Activated naive CD8-positive, alpha-beta T cell treated with anti-CD3 and anti-CD28 coated beads, Interleukin-2, amount 50 U/mL, for 24 hours (primary cell): ENCODE measurements around the gene TEX19.
"Not testable (repeated sequence)": the region's sequence is repeated elsewhere in the genome, so short reads cannot be mapped to it uniquely, and the experiment has no call there.

Experiments used
- ATAC-seq: fragments of 150-1000 bp; cut with Tn5 transposase; one replicate; pipeline ENCODE4 v1.10.0; 2021
- DNase-seq: peaks from one replicate; pipeline ENCODE4 v3.0.0; 2021
- H3K27ac Mint-ChIP-seq: one replicate; pipeline ENCODE4 v1.8.0; 2021; ENCODE audit warnings: mild to moderate bottlenecking, mixed read lengths
- H3K27me3 Mint-ChIP-seq: one replicate; pipeline ENCODE4 v1.8.0; 2021; ENCODE audit warnings: mixed read lengths
- H3K36me3 Mint-ChIP-seq: one replicate; pipeline ENCODE4 v1.8.0; 2021; ENCODE audit warnings: low read depth, mixed read lengths
- H3K4me1 Mint-ChIP-seq: one replicate; pipeline ENCODE4 v1.8.0; 2021; ENCODE audit warnings: mixed read lengths
- H3K4me3 Mint-ChIP-seq: one replicate; pipeline ENCODE4 v1.8.0; 2021; ENCODE audit warnings: mild to moderate bottlenecking, moderate library complexity, mixed read lengths
- H3K9me3 Mint-ChIP-seq: one replicate; pipeline ENCODE4 v1.8.0; 2021; ENCODE audit warnings: mixed read lengths

Gene TEX19

GRCh38 chr17:82382220-82382932 is 23.3 kb downstream of the TEX19 start:
- H3K27ac Mint-ChIP-seq, H3K4me1 Mint-ChIP-seq: not testable (repeated sequence)
- H3K27me3 Mint-ChIP-seq: peaks cover 25% of the 10 kb centered on the region

DNA sequence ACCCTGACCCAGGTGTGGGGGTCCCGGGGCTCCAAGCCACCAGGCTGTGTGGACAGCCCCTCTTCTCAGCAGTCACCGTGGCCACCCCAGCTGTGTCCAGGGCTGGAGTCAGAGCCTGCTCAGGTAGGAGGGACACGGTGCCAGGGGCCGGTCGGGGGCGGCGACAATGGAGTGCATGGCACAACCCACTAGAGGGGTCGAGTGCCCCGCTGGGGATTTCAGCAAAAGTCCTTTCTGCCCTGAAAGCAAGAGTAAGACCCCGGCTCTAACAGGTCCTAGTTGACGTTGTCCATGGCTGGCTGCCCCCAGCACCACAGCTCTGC is 23.8 kb downstream of the TEX19 start:
- Mint-ChIP-seq H3K4me1 (peaks cover 7% of the 10 kb centered on the region), H3K27ac (no peak overlapping the region), H3K4me3 (no peak overlapping the region), H3K9me3 (no peaks in the 10 kb centered on the region), H3K36me3 (no peaks in the 10 kb centered on the region), H3K27me3 (peaks cover 22% of the 10 kb centered on the region)
- ATAC-seq (no peak), DNase-seq (no peak)

More at GRCh38 chr17:82382220-82382932, 23.3 kb downstream of the TEX19 start:
- not testable (repeated sequence) for DNase-seq, H3K4me3 Mint-ChIP-seq, H3K9me3 Mint-ChIP-seq, ATAC-seq, H3K36me3 Mint-ChIP-seq

GRCh38 chr17:82383411-82383810 is 24.4 kb downstream of the TEX19 start:
- ATAC-seq (no peak), DNase-seq (no peak)
- H3K27ac Mint-ChIP-seq: no peak overlapping the region
- no peaks in the 10 kb centered on the region for H3K9me3 Mint-ChIP-seq
- peaks cover 7% of the 10 kb centered on the region for H3K4me1 Mint-ChIP-seq
- no peak overlapping the region for H3K4me3 Mint-ChIP-seq
- H3K36me3 Mint-ChIP-seq: no peaks in the 10 kb centered on the region
- peaks cover 22% of the 10 kb centered on the region for H3K27me3 Mint-ChIP-seq

GRCh38 chr17:82384051-82384729 is 25.1 kb downstream of the TEX19 start:
- H3K9me3 Mint-ChIP-seq: no peaks in the 10 kb centered on the region
- H3K36me3 Mint-ChIP-seq: no peaks in the 10 kb centered on the region
- DNase-seq (no peak), ATAC-seq (no peak)
- no peak overlapping the region for H3K4me3 Mint-ChIP-seq
- peaks cover 19% of the 10 kb centered on the region for H3K27me3 Mint-ChIP-seq
- peaks cover 7% of the 10 kb centered on the region for H3K4me1 Mint-ChIP-seq
- no peak overlapping the region for H3K27ac Mint-ChIP-seq

- DNase-seq (no peak), ATAC-seq (no peak)
- peaks cover 17% of the 10 kb centered on the region for H3K27me3 Mint-ChIP-seq
- no peak overlapping the region for H3K27ac Mint-ChIP-seq
- H3K9me3 Mint-ChIP-seq: no peaks in the 10 kb centered on the region
- H3K36me3 Mint-ChIP-seq: no peaks in the 10 kb centered on the region
- peaks cover 7% of the 10 kb centered on the region for H3K4me1 Mint-ChIP-seq
- H3K4me3 Mint-ChIP-seq: no peak overlapping the region
These were observed 25.9 kb downstream of the TEX19 start for GRCh38 chr17:82384730-82385481.

DNA sequence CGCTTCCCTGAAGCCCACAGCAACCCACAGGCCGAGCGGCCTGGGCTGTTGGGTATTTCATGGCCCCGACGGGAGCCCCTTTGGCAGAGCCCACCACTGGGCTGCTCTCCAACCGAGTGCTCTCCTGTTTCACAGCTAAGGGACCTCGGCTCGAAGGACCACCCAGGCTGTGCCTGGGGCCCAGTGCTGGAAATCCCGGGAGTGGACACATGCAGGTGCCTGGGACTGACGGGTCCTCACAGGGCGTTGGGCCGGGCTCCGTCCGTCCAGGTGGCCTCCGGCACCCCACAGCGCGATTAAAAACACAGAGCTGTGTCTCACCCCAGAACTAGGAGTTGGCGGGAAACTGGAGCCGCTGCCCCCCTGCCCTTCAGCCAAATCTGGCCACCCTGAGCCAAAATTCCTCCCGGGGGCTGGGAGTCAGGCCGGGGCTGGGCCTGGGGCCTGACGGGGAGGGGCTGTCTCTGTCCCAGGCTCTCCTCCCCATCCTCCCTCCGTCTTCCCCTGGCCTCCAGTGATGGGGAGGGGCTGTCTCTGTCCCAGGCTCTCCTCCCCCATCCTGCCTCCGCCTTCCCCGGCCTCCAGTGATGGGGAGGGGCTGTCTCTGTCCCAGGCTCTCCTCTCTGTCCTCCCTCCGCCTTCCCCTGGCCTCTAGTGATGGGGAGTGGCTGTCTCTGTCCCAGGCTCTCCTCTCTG is 26.7 kb downstream of the TEX19 start:
- DNase-seq: no peak
- ATAC-seq: no peak
- Mint-ChIP-seq H3K4me3 (no peak overlapping the region), H3K36me3 (no peaks in the 10 kb centered on the region), H3K9me3 (no peaks in the 10 kb centered on the region), H3K27me3 (peaks cover 12% of the 10 kb centered on the region), H3K4me1 (peaks cover 7% of the 10 kb centered on the region), H3K27ac (no peak overlapping the region)

GRCh38 chr17:82386255-82386831 is 27.3 kb downstream of the TEX19 start:
- H3K27me3 Mint-ChIP-seq: peaks cover 9% of the 10 kb centered on the region
- no peaks in the 10 kb centered on the region for H3K9me3 Mint-ChIP-seq
- DNase-seq (no peak), ATAC-seq (no peak)
- H3K4me1 Mint-ChIP-seq: peaks cover 4% of the 10 kb centered on the region
- no peak overlapping the region for H3K4me3 Mint-ChIP-seq
- H3K27ac Mint-ChIP-seq: no peak overlapping the region
- no peaks in the 10 kb centered on the region for H3K36me3 Mint-ChIP-seq

DNA sequence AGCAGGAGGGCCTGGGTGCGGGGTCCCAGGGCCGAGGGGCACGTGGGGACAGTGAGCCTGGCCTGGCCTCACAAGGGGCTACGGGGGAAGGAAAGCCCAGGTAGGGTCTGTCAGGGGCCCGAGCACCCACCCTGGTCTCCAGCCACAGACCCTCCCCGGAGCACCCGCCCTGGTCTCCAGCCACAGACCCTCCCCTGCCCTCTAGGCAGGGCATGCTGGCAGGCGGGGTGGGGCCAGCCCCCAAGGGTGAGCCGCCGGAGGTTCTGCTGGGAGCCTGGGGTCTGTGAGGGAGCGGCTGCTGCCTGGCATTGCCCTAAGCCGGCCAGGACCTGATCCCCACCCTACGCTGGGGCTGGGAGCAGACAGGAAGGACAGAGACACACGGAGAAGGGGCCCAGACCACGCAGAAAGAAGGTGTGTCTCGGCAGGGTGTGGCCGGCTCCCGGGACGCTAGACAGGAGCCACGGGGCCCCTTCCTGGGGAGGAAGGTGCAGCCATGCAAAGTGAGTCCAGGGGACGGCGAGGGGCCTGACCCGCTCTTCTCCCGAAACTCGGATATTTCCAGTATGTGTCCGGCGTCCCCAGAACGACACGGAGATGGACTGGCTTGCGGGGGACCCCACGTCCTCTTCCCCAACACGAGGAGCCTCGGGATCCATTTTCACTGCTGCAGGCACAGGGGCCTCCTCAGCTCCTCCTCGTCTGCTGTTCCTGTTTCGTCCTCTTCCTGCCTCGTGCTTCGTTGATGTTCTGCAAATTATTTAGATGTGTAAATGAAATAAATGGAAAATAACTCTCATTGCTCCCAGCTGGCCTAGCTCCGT is 28.0 kb downstream of the TEX19 start:
- ATAC-seq (no peak), DNase-seq (no peak)
- peaks cover 5% of the 10 kb centered on the region for H3K27me3 Mint-ChIP-seq
- peaks cover 2% of the 10 kb centered on the region for H3K4me1 Mint-ChIP-seq
- no peaks in the 10 kb centered on the region for H3K36me3 Mint-ChIP-seq
- H3K27ac Mint-ChIP-seq: no peak overlapping the region
- no peaks in the 10 kb centered on the region for H3K9me3 Mint-ChIP-seq
- no peak overlapping the region for H3K4me3 Mint-ChIP-seq

DNA sequence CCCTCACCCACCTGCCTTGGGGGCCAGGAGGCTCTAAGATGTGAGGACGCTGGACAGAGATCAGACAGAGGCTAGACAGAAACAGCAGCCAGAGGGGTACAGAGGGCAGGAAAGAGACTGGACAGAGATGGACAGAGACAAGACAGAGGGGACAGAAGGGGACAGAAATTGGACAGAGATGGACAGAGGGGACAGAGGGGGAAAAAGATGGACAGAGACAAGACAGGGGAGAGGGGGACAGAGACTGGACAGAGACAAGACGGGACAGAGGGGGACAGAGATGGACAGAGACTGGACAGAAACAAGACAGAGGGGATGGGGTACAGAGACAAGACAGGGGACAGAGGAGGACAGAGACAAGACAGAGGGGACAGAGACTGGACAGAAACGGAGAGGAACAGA is 28.7 kb downstream of the TEX19 start:
- H3K4me1 Mint-ChIP-seq: peaks cover 2% of the 10 kb centered on the region
- H3K9me3 Mint-ChIP-seq: no peaks in the 10 kb centered on the region
- peaks cover 5% of the 10 kb centered on the region for H3K27me3 Mint-ChIP-seq
- no peak overlapping the region for H3K27ac Mint-ChIP-seq
- no peak overlapping the region for H3K4me3 Mint-ChIP-seq
- ATAC-seq (no peak), DNase-seq (no peak)
- no peaks in the 10 kb centered on the region for H3K36me3 Mint-ChIP-seq

GRCh38 chr17:82388223-82388921 is 29.3 kb downstream of the TEX19 start:
- no peak for ATAC-seq
- peaks cover 5% of the 10 kb centered on the region for H3K27me3 Mint-ChIP-seq
- H3K4me3 Mint-ChIP-seq: no peak overlapping the region
- H3K27ac Mint-ChIP-seq: no peak overlapping the region
- H3K36me3 Mint-ChIP-seq: no peaks in the 10 kb centered on the region
- DNase-seq: no peak
- peaks cover 2% of the 10 kb centered on the region for H3K4me1 Mint-ChIP-seq
- H3K9me3 Mint-ChIP-seq: no peaks in the 10 kb centered on the region

DNA sequence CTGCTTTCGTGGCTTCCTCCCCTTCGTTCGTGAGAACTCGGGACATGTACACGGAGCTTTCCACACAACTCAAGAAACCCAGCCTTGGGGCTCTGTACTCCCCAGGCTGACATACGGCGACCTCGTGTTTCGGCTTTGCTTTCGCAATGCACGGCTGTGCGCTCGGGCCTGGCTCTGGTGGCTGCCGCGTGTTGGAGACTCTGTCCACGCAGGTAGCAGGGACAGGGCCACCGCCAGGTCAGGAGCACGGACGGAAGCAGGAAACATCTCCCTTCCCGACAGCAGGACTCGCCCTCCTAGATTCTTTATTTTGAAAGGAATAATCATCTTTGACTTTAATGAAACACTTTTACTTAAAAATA is 29.9 kb downstream of the TEX19 start:
- Mint-ChIP-seq H3K4me1 (peaks cover 2% of the 10 kb centered on the region), H3K36me3 (no peaks in the 10 kb centered on the region), H3K4me3 (no peak overlapping the region), H3K9me3 (no peaks in the 10 kb centered on the region), H3K27me3 (peaks cover 5% of the 10 kb centered on the region), H3K27ac (no peak overlapping the region)
- ATAC-seq (no peak), DNase-seq (no peak)

DNA sequence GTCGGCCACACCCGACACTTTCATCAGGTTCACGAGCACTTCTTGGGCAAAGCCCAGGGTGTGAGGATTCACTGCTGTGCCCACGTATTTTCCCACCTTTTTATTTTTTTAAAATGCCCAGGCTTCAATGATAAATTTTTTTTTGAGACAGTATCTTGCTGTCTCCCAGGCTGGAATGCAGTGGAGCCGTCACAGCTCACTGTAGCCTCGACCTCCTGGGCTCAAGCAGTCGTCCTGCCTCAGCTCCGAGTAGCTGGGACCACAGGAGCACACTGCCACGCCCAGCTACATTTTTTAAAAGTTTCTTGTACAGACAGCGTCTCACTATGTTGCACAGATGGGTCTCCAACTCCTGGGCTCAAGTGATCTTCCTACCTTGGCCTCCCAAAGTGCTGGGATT is 30.3 kb downstream of the TEX19 start:
- peaks cover 2% of the 10 kb centered on the region for H3K4me1 Mint-ChIP-seq
- no peak for ATAC-seq
- H3K9me3 Mint-ChIP-seq: no peaks in the 10 kb centered on the region
- no peak for DNase-seq
- H3K27me3 Mint-ChIP-seq: peaks cover 5% of the 10 kb centered on the region
- no peak overlapping the region for H3K27ac Mint-ChIP-seq
- H3K4me3 Mint-ChIP-seq: no peak overlapping the region
- no peaks in the 10 kb centered on the region for H3K36me3 Mint-ChIP-seq

- Mint-ChIP-seq H3K36me3 (no peaks in the 10 kb centered on the region), H3K4me1 (peaks cover 2% of the 10 kb centered on the region), H3K27me3 (peaks cover 5% of the 10 kb centered on the region), H3K4me3 (no peak overlapping the region), H3K27ac (no peak overlapping the region), H3K9me3 (no peaks in the 10 kb centered on the region)
- DNase-seq (no peak), ATAC-seq (no peak)
These were observed 31.2 kb downstream of the TEX19 start for GRCh38 chr17:82390015-82390859.
